ENCODE measurements around the gene CCDC201.

Gene CCDC201

DNA sequence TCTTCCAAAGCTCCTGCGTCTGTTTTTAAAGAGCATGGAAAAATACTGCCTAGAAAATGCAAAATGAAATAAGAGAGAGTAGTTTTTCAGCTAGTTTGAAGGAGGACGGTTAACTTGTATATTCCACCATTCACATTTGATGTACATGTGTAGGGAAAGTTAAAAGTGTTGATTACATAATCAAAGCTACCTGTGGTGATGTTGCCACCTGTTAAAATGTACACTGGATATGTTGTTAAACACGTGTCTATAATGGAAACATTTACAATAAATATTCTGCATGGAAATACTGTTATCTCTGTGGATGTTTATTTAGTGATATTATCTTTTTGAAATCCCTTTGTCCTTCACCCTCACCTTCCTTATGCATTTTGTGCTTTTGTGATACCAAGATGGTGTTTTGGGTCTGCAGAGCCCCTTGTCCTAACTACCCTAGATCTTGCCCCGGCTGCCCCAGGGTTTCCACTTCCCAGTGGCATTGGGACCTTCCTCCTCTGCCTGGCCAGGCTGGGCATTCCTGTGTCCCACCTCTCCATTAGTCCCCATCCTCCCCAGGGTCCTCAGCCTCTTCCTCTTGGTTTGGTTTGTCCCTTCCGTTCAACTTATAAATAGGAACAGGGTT, 20.6 kb upstream of the CCDC201 start:
- Histone ChIP-seq H3K27me3 (ENCODE audit: low read length) (no peaks in the 10 kb centered on the region), H3K9ac (ENCODE audit: low read length) (no peak overlapping the region), H4K20me1 (ENCODE audit: low read depth, low read length) (no peaks in the 10 kb centered on the region), H2AFZ (ENCODE audit: low read depth, low read length, severe bottlenecking) (no peak overlapping the region), H3K9me3 (ENCODE audit: insufficient read depth, low read length) (no peaks in the 10 kb centered on the region), H3K36me3 (ENCODE audit: low read length) (no peaks in the 10 kb centered on the region), H3K79me2 (ENCODE audit: insufficient read depth, low read length) (no peaks in the 10 kb centered on the region), H3K9me2 (replicated peaks; ENCODE audit: insufficient read depth, low read length) (no peaks in the 10 kb centered on the region; the same call in 1 of the 2 replicates), H3K4me3 (ENCODE audit: insufficient read depth, low read length, poor library complexity, severe bottlenecking) (no peak overlapping the region), H3F3A (ENCODE audit: insufficient read depth) (no peaks in the 10 kb centered on the region), H3K4me2 (ENCODE audit: low read depth, low read length, poor library complexity, severe bottlenecking) (no peak overlapping the region), H3K27ac (ENCODE audit: low read depth, low read length) (no peak overlapping the region)
- TF ChIP-seq EZH2phosphoT487 (conservative IDR thresholded peaks at IDR 0.05; ENCODE audit: low read length) = no peak
- TF ChIP-seq, protein P1, sequence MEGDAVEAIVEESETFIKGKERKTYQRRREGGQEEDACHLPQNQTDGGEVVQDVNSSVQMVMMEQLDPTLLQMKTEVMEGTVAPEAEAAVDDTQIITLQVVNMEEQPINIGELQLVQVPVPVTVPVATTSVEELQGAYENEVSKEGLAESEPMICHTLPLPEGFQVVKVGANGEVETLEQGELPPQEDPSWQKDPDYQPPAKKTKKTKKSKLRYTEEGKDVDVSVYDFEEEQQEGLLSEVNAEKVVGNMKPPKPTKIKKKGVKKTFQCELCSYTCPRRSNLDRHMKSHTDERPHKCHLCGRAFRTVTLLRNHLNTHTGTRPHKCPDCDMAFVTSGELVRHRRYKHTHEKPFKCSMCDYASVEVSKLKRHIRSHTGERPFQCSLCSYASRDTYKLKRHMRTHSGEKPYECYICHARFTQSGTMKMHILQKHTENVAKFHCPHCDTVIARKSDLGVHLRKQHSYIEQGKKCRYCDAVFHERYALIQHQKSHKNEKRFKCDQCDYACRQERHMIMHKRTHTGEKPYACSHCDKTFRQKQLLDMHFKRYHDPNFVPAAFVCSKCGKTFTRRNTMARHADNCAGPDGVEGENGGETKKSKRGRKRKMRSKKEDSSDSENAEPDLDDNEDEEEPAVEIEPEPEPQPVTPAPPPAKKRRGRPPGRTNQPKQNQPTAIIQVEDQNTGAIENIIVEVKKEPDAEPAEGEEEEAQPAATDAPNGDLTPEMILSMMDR (IDR thresholded peaks at IDR 0.05; ENCODE audit: insufficient read depth, low read length, poor library complexity, severe bottlenecking) = no peak

DNA sequence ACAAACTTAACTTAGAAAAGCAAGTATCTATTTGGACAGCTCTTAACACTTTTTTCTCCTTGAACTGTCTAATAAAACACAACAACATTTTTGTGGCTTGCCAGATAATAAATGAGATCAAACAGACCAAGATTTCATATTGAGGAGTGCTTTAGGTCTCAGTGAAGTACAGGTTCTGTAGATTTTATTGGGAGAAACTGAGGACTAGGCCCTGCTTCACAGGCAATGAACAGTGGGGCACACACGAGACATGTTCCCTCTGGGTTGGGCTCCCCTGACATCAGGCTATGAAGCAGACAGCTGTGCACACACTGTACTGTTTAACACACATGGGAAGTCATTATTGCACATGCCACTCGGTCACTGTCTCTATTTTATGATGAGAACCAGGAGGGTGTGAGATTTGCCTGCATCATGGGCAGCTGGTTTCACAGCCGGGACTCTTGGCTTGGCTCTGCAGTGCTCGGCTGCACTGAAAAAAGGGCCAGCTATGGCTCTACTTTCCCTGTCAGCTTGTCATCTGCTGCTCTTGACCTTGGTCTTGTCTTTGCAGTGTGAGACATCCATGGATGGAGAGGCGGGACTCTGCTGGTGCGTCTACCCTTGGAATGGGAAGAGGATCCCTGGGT, 19.6 kb upstream of the CCDC201 start:
- Histone ChIP-seq H3K9me2 (replicated peaks; ENCODE audit: insufficient read depth, low read length) (no peaks in the 10 kb centered on the region; the same call in 1 of the 2 replicates), H3K9ac (ENCODE audit: low read length) (no peak overlapping the region), H3K27ac (ENCODE audit: low read depth, low read length) (no peak overlapping the region), H3K9me3 (ENCODE audit: insufficient read depth, low read length) (no peaks in the 10 kb centered on the region), H3F3A (ENCODE audit: insufficient read depth) (no peaks in the 10 kb centered on the region), H3K27me3 (ENCODE audit: low read length) (no peaks in the 10 kb centered on the region), H3K36me3 (ENCODE audit: low read length) (no peaks in the 10 kb centered on the region), H3K4me2 (ENCODE audit: low read depth, low read length, poor library complexity, severe bottlenecking) (no peak overlapping the region), H4K20me1 (ENCODE audit: low read depth, low read length) (no peaks in the 10 kb centered on the region), H3K79me2 (ENCODE audit: insufficient read depth, low read length) (no peaks in the 10 kb centered on the region), H2AFZ (ENCODE audit: low read depth, low read length, severe bottlenecking) (no peak overlapping the region), H3K4me3 (ENCODE audit: insufficient read depth, low read length, poor library complexity, severe bottlenecking) (no peak overlapping the region)
- TF ChIP-seq, protein P1 (IDR thresholded peaks at IDR 0.05; ENCODE audit: insufficient read depth, low read length, poor library complexity, severe bottlenecking) = no peak
- no peak for TF ChIP-seq EZH2phosphoT487 (conservative IDR thresholded peaks at IDR 0.05; ENCODE audit: low read length)

DNA sequence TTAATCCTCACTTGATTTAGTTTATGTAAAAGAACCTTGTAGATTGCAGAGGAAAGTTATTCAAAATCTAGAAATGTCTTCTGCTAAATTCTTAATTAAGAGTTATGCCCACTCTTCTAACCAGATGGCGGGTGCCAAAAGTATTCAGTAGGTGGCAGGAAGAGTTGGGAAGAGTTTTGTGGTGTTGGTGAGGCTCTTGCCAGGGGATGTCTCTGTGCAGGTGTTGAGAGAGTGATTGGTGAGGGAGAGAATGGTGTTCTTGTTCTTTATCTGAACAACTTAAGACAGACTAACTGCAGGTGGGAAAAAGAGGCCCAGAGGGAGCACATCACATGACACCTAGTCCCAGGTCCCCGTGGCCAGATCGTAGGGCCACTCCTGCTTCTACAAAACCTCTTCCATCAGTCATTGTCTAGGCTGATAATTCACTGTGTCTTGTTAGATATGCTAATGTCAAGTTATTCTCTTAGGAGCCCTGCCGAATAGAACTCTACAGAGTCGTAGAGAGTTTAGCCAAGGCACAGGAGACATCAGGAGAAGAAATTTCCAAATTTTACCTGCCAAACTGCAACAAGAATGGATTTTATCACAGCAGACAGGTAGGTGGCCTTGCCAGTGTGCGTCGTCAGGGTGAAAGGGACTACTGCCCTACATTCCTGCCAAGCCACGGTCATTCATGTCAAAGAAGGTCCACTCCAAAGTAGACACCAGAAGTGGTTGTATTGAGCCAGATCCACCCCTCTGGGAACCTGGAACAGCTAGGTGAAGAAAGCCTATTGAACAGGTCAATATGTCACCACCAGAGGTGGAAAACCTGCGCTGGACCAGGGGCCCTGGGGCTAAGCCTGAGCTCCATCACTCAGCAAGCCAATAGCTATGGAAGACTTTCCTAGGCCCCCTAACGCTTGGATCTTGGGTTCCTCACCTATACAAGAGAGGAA, 18.9 kb upstream of the CCDC201 start:
- no peaks in the 10 kb centered on the region for H3K27me3 ChIP-seq (ENCODE audit: low read length)
- H4K20me1 ChIP-seq (ENCODE audit: low read depth, low read length) = no peaks in the 10 kb centered on the region
- no peak overlapping the region for H3K4me2 ChIP-seq (ENCODE audit: low read depth, low read length, poor library complexity, severe bottlenecking)
- H3K27ac ChIP-seq (ENCODE audit: low read depth, low read length) = no peak overlapping the region
- no peaks in the 10 kb centered on the region for H3K79me2 ChIP-seq (ENCODE audit: insufficient read depth, low read length)
- H2AFZ ChIP-seq (ENCODE audit: low read depth, low read length, severe bottlenecking) = no peak overlapping the region
- no peak for TF ChIP-seq EZH2phosphoT487 (conservative IDR thresholded peaks at IDR 0.05; ENCODE audit: low read length)
- TF ChIP-seq, protein P1 (IDR thresholded peaks at IDR 0.05; ENCODE audit: insufficient read depth, low read length, poor library complexity, severe bottlenecking) = no peak
- H3K9me3 ChIP-seq (ENCODE audit: insufficient read depth, low read length) = no peaks in the 10 kb centered on the region
- H3K4me3 ChIP-seq (ENCODE audit: insufficient read depth, low read length, poor library complexity, severe bottlenecking) = no peak overlapping the region
- no peak overlapping the region for H3K9ac ChIP-seq (ENCODE audit: low read length)
- H3K9me2 ChIP-seq (replicated peaks; ENCODE audit: insufficient read depth, low read length) = no peaks in the 10 kb centered on the region; the same call in 1 of the 2 replicates
- H3F3A ChIP-seq (ENCODE audit: insufficient read depth) = no peaks in the 10 kb centered on the region
- no peaks in the 10 kb centered on the region for H3K36me3 ChIP-seq (ENCODE audit: low read length)
